Measurements from ENCODE around the gene ERLIN1. TPM values are rescaled to one million over a fixed set of nuclear protein-coding genes. Genes with fewer than 3 reads are reported as not detected.

The ERLIN1 gene
- total and polyA plus RNA-seq, 10 of the 15 experiments (the other 5 are each of a cell fraction or from before 2014, with no cell fraction given): 4.9 to 21.7 (median 13.0) TPM

DNA sequence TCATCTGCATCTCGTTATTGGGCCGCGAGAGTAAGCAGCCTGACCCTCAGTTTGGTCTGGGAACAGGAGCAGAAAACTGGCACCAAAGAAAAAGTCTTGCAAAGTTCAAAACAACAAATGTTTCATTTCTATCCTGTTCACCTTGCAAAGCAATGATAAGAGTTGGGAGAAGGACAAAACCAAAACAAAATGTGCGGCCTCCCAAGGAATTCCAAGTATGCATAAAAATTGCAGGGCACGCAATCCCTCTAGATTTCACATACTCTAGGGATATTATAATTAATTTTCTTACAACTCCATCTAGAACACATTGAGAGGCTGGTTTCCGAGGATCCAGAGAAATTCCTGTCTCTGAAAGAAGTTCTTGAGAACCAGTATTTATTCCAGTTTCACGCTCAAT is 23.5 kb upstream of the ERLIN1 start:
- SMC1A ChIA-PET (ENCODE audit: uncharacterized antibody, unreplicated experiment): no interaction called here
- whole genome bisulfite sequencing (ENCODE audit: insufficient coverage, insufficient replicate concordance, low lambda C conversion rate, missing lambda C conversion rate): 94% methylated on average over 7 of the region's 7 CpGs
- TF ChIP-seq WRNIP1 (IDR thresholded peaks at IDR 0.05; ENCODE audit: borderline replicate concordance, low read depth, low read length): no peak
- no peak for TF ChIP-seq ZNF687 (IDR thresholded peaks at IDR 0.05)
- no peak for TF ChIP-seq ZNF207 (IDR thresholded peaks at IDR 0.05; ENCODE audit: borderline replicate concordance)
- TF ChIP-seq BHLHE40 (IDR thresholded peaks at IDR 0.05; ENCODE audit: borderline replicate concordance in 1 of 2, low read depth in 2 of 2, low read length in 1 of 2): no peak
- TF ChIP-seq SP1 (IDR thresholded peaks at IDR 0.05; ENCODE audit: low read depth, low read length): no peak
- TF ChIP-seq, protein P1, sequence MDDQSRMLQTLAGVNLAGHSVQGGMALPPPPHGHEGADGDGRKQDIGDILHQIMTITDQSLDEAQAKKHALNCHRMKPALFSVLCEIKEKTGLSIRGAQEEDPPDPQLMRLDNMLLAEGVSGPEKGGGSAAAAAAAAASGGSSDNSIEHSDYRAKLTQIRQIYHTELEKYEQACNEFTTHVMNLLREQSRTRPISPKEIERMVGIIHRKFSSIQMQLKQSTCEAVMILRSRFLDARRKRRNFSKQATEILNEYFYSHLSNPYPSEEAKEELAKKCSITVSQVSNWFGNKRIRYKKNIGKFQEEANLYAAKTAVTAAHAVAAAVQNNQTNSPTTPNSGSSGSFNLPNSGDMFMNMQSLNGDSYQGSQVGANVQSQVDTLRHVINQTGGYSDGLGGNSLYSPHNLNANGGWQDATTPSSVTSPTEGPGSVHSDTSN (IDR thresholded peaks at IDR 0.05; ENCODE audit: insufficient replicate concordance, low read depth, low read length): no peak
- TF ChIP-seq RFX5 (IDR thresholded peaks at IDR 0.05; ENCODE audit: low read depth, low read length): no peak
- TF ChIP-seq, protein P2, sequence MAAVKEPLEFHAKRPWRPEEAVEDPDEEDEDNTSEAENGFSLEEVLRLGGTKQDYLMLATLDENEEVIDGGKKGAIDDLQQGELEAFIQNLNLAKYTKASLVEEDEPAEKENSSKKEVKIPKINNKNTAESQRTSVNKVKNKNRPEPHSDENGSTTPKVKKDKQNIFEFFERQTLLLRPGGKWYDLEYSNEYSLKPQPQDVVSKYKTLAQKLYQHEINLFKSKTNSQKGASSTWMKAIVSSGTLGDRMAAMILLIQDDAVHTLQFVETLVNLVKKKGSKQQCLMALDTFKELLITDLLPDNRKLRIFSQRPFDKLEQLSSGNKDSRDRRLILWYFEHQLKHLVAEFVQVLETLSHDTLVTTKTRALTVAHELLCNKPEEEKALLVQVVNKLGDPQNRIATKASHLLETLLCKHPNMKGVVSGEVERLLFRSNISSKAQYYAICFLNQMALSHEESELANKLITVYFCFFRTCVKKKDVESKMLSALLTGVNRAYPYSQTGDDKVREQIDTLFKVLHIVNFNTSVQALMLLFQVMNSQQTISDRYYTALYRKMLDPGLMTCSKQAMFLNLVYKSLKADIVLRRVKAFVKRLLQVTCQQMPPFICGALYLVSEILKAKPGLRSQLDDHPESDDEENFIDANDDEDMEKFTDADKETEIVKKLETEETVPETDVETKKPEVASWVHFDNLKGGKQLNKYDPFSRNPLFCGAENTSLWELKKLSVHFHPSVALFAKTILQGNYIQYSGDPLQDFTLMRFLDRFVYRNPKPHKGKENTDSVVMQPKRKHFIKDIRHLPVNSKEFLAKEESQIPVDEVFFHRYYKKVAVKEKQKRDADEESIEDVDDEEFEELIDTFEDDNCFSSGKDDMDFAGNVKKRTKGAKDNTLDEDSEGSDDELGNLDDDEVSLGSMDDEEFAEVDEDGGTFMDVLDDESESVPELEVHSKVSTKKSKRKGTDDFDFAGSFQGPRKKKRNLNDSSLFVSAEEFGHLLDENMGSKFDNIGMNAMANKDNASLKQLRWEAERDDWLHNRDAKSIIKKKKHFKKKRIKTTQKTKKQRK (IDR thresholded peaks at IDR 0.05; ENCODE audit: low read depth, low read length): no peak
- no peak for TF ChIP-seq EZH2 (IDR thresholded peaks at IDR 0.05; ENCODE audit: borderline replicate concordance, control insufficient read depth, low read depth, low read length)
- TF ChIP-seq, protein P3, sequence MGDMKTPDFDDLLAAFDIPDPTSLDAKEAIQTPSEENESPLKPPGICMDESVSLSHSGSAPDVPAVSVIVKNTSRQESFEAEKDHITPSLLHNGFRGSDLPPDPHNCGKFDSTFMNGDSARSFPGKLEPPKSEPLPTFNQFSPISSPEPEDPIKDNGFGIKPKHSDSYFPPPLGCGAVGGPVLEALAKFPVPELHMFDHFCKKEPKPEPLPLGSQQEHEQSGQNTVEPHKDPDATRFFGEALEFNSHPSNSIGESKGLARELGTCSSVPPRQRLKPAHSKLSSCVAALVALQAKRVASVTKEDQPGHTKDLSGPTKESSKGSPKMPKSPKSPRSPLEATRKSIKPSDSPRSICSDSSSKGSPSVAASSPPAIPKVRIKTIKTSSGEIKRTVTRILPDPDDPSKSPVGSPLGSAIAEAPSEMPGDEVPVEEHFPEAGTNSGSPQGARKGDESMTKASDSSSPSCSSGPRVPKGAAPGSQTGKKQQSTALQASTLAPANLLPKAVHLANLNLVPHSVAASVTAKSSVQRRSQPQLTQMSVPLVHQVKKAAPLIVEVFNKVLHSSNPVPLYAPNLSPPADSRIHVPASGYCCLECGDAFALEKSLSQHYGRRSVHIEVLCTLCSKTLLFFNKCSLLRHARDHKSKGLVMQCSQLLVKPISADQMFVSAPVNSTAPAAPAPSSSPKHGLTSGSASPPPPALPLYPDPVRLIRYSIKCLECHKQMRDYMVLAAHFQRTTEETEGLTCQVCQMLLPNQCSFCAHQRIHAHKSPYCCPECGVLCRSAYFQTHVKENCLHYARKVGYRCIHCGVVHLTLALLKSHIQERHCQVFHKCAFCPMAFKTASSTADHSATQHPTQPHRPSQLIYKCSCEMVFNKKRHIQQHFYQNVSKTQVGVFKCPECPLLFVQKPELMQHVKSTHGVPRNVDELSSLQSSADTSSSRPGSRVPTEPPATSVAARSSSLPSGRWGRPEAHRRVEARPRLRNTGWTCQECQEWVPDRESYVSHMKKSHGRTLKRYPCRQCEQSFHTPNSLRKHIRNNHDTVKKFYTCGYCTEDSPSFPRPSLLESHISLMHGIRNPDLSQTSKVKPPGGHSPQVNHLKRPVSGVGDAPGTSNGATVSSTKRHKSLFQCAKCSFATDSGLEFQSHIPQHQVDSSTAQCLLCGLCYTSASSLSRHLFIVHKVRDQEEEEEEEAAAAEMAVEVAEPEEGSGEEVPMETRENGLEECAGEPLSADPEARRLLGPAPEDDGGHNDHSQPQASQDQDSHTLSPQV (IDR thresholded peaks at IDR 0.05): no peak

More for the DNA sequence above, 23.5 kb upstream of the ERLIN1 start:
- intact Hi-C loops (cut with micrococcal nuclease; ENCODE audit: unreplicated experiment) (no loop called here), in situ Hi-C loops (cut with MboI) (no loop called here)
- Histone ChIP-seq H3K4me1 (ENCODE audit: control insufficient read depth, insufficient read depth, low read length) (no peaks in the 10 kb centered on the region), H3K36me3 (ENCODE audit: control insufficient read depth in 2 of 2, insufficient read depth in 2 of 2, low read length in 1 of 2) (peaks cover 2 to 3% of the 10 kb centered on the region in 2 experiments; a peak in 3 of 4 replicates), H3K9me3 (replicated peaks; ENCODE audit: control insufficient read depth, insufficient read depth, low read length) (no peaks in the 10 kb centered on the region), H3K79me2 (ENCODE audit: control insufficient read depth, insufficient read depth, low read length) (no peaks in the 10 kb centered on the region), H3K9ac (ENCODE audit: control insufficient read depth, insufficient read depth, low read length) (no peak overlapping the region), H4K20me1 (ENCODE audit: control insufficient read depth, insufficient read depth) (no peaks in the 10 kb centered on the region; the same call in 1 of the 2 replicates), H3K4me3 (no peak overlapping the region), H2AFZ (ENCODE audit: control insufficient read depth, low read depth, low read length) (no peak overlapping the region), H3K4me2 (ENCODE audit: control insufficient read depth, insufficient read depth) (no peak overlapping the region), H3K27ac (ENCODE audit: control insufficient read depth, insufficient read depth) (no peak overlapping the region), H3K27me3 (replicated peaks in 1 of 2; ENCODE audit: control insufficient read depth in 2 of 2, insufficient read depth in 2 of 2, low read length in 1 of 2) (no peaks in the 10 kb centered on the region)
- BruUV-seq (replicated peaks): no TSS peak
- ChIA-PET POLR2A (no interaction called here), RAD21 (ENCODE audit: unreplicated experiment) (no interaction called here), CTCF (interaction anchor here (1.1 kb wide), 1 partner anchor 31 kb away, joined by 3 read pairs; no protein-coding TSS in a partner anchor)
- DNase-seq (ENCODE audit: low read depth, low spot score) (no peak), FAIRE-seq (no peak), ATAC-seq (no peak)
